IgD-negative memory B cell (primary cell): ENCODE data around the gene KXD1. TPM values are rescaled to one million over a fixed set of nuclear protein-coding genes. Genes with fewer than 3 reads are reported as not detected.
"Not testable (repeated sequence)": the region's sequence is repeated elsewhere in the genome, so short reads cannot be mapped to it uniquely, and the experiment has no call there.

ENCODE experiments used
- H3K27ac Mint-ChIP-seq, 3 donors: one replicate each; pipeline ENCODE4 v1.8.0; 2020 to 2022; ENCODE audit warnings: mild to moderate bottlenecking in 3 of 3, mixed read lengths in 3 of 3, moderate library complexity in 1 of 3
- H3K27me3 Mint-ChIP-seq: one replicate; pipeline ENCODE4 v1.8.0; 2021; ENCODE audit warnings: mixed read lengths
- H3K36me3 Mint-ChIP-seq: one replicate; pipeline ENCODE4 v1.8.0; 2020; ENCODE audit warnings: mild to moderate bottlenecking, mixed read lengths
- H3K4me1 Mint-ChIP-seq, 3 donors: one replicate each; pipeline ENCODE4 v1.8.0; 2020 to 2022; ENCODE audit warnings: mixed read lengths in 3 of 3, mild to moderate bottlenecking in 1 of 3
- H3K4me3 Mint-ChIP-seq, 4 donors: one replicate each; pipeline ENCODE4 v1.8.0; 2020 to 2022; ENCODE audit warnings: mild to moderate bottlenecking in 4 of 4, mixed read lengths in 4 of 4, moderate library complexity in 3 of 4
- H3K9me3 Mint-ChIP-seq, 3 donors: one replicate each; pipeline ENCODE4 v1.8.0; 2020 to 2021; ENCODE audit warnings: mixed read lengths in 3 of 3, mild to moderate bottlenecking in 1 of 3
- polyA plus RNA-seq: library from polyadenylated mRNA; unstranded; fragments of 300-500 nt; fragmentation: Illumina TruSeq; gene quantifications from one replicate; pipeline ENCODE4 v1.2.3, GENCODE V29; 2021

The KXD1 gene
- polyA plus RNA-seq, 1 donor from 2014 or later = 82.8 TPM

GRCh38 chr19:18522862-18523440, 34.7 kb upstream of the KXD1 start:
- Mint-ChIP-seq H3K27ac (peak overlapping the region in 2 of 3 donors; percentile 88 to 98), H3K4me1 (peaks cover 0 to 15% (median 8%) of the 10 kb centered on the region in 3 donors), H3K4me3 (peak overlapping the region in 2 of 4 donors; percentile 17 to 34)
- H3K9me3 Mint-ChIP-seq, H3K27me3 Mint-ChIP-seq, H3K36me3 Mint-ChIP-seq: not testable (repeated sequence)

GRCh38 chr19:18523841-18524240, 33.8 kb upstream of the KXD1 start:
- H3K36me3 Mint-ChIP-seq = no peaks in the 10 kb centered on the region
- peak overlapping the region in 1 of 3 donors; percentile 69 for H3K27ac Mint-ChIP-seq
- H3K9me3 Mint-ChIP-seq = no peaks in the 10 kb centered on the region
- H3K4me1 Mint-ChIP-seq = peaks cover 0 to 14% (median 7%) of the 10 kb centered on the region in 3 donors
- no peak overlapping the region for H3K4me3 Mint-ChIP-seq
- no peaks in the 10 kb centered on the region for H3K27me3 Mint-ChIP-seq

- Mint-ChIP-seq H3K4me1 (peaks cover 0 to 3% (median 0%) of the 10 kb centered on the region in 3 donors), H3K36me3 (no peaks in the 10 kb centered on the region), H3K27ac (peak overlapping the region in 1 of 3 donors; percentile 65), H3K4me3 (no peak overlapping the region), H3K27me3 (no peaks in the 10 kb centered on the region), H3K9me3 (no peaks in the 10 kb centered on the region)
Measured at GRCh38 chr19:18526316-18526715, 31.4 kb upstream of the KXD1 start.

- no peaks in the 10 kb centered on the region for H3K27me3 Mint-ChIP-seq
- H3K4me3 Mint-ChIP-seq = no peak overlapping the region
- H3K9me3 Mint-ChIP-seq = no peaks in the 10 kb centered on the region
- no peaks in the 10 kb centered on the region for H3K4me1 Mint-ChIP-seq
- no peak overlapping the region for H3K27ac Mint-ChIP-seq
- H3K36me3 Mint-ChIP-seq = peaks cover 5% of the 10 kb centered on the region
Measured at GRCh38 chr19:18529782-18530181, 27.9 kb upstream of the KXD1 start.

GRCh38 chr19:18531485-18531884, 26.2 kb upstream of the KXD1 start:
- Mint-ChIP-seq H3K9me3 (no peaks in the 10 kb centered on the region), H3K27ac (no peak overlapping the region), H3K4me3 (no peak overlapping the region), H3K27me3 (no peaks in the 10 kb centered on the region), H3K4me1 (peaks cover 0 to 1% (median 0%) of the 10 kb centered on the region in 3 donors), H3K36me3 (peaks cover 5% of the 10 kb centered on the region)

GRCh38 chr19:18532168-18532890, 25.3 kb upstream of the KXD1 start:
- Mint-ChIP-seq H3K27me3 (no peaks in the 10 kb centered on the region), H3K9me3 (no peaks in the 10 kb centered on the region), H3K27ac (peak overlapping the region in 1 of 3 donors; percentile 87), H3K4me3 (no peak overlapping the region), H3K4me1 (peaks cover 0 to 1% (median 0%) of the 10 kb centered on the region in 3 donors), H3K36me3 (peaks cover 5% of the 10 kb centered on the region)

- no peak overlapping the region for H3K27ac Mint-ChIP-seq
- no peak overlapping the region for H3K4me3 Mint-ChIP-seq
- H3K36me3 Mint-ChIP-seq = peaks cover 5% of the 10 kb centered on the region
- no peaks in the 10 kb centered on the region for H3K27me3 Mint-ChIP-seq
- H3K4me1 Mint-ChIP-seq = peaks cover 0 to 1% (median 0%) of the 10 kb centered on the region in 3 donors
- no peaks in the 10 kb centered on the region for H3K9me3 Mint-ChIP-seq
Measured at GRCh38 chr19:18533058-18533457, 24.6 kb upstream of the KXD1 start.

GRCh38 chr19:18536475-18536874, 21.2 kb upstream of the KXD1 start:
- Mint-ChIP-seq H3K9me3 (no peaks in the 10 kb centered on the region), H3K4me1 (peaks cover 0 to 1% (median 0%) of the 10 kb centered on the region in 3 donors), H3K27me3 (no peaks in the 10 kb centered on the region), H3K36me3 (peaks cover 5% of the 10 kb centered on the region), H3K4me3 (peak overlapping the region in 1 of 4 donors; percentile 45), H3K27ac (no peak overlapping the region)

GRCh38 chr19:18537431-18537830, 20.2 kb upstream of the KXD1 start:
- Mint-ChIP-seq H3K27me3 (no peaks in the 10 kb centered on the region), H3K4me1 (peaks cover 0 to 5% (median 4%) of the 10 kb centered on the region in 3 donors), H3K36me3 (peaks cover 3% of the 10 kb centered on the region), H3K27ac (no peak overlapping the region), H3K9me3 (no peaks in the 10 kb centered on the region), H3K4me3 (peak overlapping the region in 1 of 4 donors; percentile 45)

GRCh38 chr19:18538115-18538514, 19.6 kb upstream of the KXD1 start:
- no peaks in the 10 kb centered on the region for H3K9me3 Mint-ChIP-seq
- H3K4me3 Mint-ChIP-seq = peak overlapping the region in 1 of 4 donors; percentile 45
- H3K27me3 Mint-ChIP-seq = no peaks in the 10 kb centered on the region
- no peak overlapping the region for H3K27ac Mint-ChIP-seq
- peaks cover 0 to 7% (median 7%) of the 10 kb centered on the region in 3 donors for H3K4me1 Mint-ChIP-seq
- H3K36me3 Mint-ChIP-seq = peaks cover 2% of the 10 kb centered on the region

GRCh38 chr19:18539372-18539771, 18.3 kb upstream of the KXD1 start:
- Mint-ChIP-seq H3K27ac (no peak overlapping the region), H3K36me3 (peaks cover under 1% of the 10 kb centered on the region)

GRCh38 chr19:18540200-18540599, 17.5 kb upstream of the KXD1 start:
- not testable (repeated sequence) for H3K36me3 Mint-ChIP-seq, H3K4me3 Mint-ChIP-seq, H3K27me3 Mint-ChIP-seq, H3K27ac Mint-ChIP-seq, H3K9me3 Mint-ChIP-seq
- peaks cover 6 to 14% (median 11%) of the 10 kb centered on the region in 3 donors for H3K4me1 Mint-ChIP-seq

More at GRCh38 chr19:18539372-18539771, 18.3 kb upstream of the KXD1 start:
- H3K4me3 Mint-ChIP-seq = peak overlapping the region in 1 of 4 donors; percentile 16
- H3K9me3 Mint-ChIP-seq = no peaks in the 10 kb centered on the region
- peaks cover 6 to 14% (median 11%) of the 10 kb centered on the region in 3 donors for H3K4me1 Mint-ChIP-seq
- H3K27me3 Mint-ChIP-seq = no peaks in the 10 kb centered on the region

GRCh38 chr19:18541258-18541991, 16.2 kb upstream of the KXD1 start:
- no peaks in the 10 kb centered on the region for H3K27me3 Mint-ChIP-seq
- peak overlapping the region in 1 of 3 donors; percentile 72 for H3K27ac Mint-ChIP-seq
- no peaks in the 10 kb centered on the region for H3K9me3 Mint-ChIP-seq
- peak overlapping the region in 1 of 4 donors; percentile 85 for H3K4me3 Mint-ChIP-seq
- peaks cover 6 to 13% (median 11%) of the 10 kb centered on the region in 3 donors for H3K4me1 Mint-ChIP-seq
- no peaks in the 10 kb centered on the region for H3K36me3 Mint-ChIP-seq

- H3K36me3 Mint-ChIP-seq = no peaks in the 10 kb centered on the region
- H3K4me3 Mint-ChIP-seq = peak overlapping the region; percentile 81 to 94 (median 86)
- no peaks in the 10 kb centered on the region for H3K9me3 Mint-ChIP-seq
- peaks cover 6 to 13% (median 11%) of the 10 kb centered on the region in 3 donors for H3K4me1 Mint-ChIP-seq
- H3K27ac Mint-ChIP-seq = peak overlapping the region; percentile 64 to 97 (median 76)
- H3K27me3 Mint-ChIP-seq = no peaks in the 10 kb centered on the region
Measured at GRCh38 chr19:18541992-18542940, 15.4 kb upstream of the KXD1 start.
